GM18870 (cell line): ENCODE measurements around the gene BLOC1S6.
A peak's percentile ranks its signal among the peaks of the same experiment; 100 is the strongest.

Experiments
- ATAC-seq: cut with Tn5 transposase; IDR thresholded peaks from one replicate; pipeline ENCODE4 v1.9.1; 2021; ENCODE audit warnings: moderate library complexity; ENCODE audit not compliant: unreplicated experiment

BLOC1S6 gene, protein sequence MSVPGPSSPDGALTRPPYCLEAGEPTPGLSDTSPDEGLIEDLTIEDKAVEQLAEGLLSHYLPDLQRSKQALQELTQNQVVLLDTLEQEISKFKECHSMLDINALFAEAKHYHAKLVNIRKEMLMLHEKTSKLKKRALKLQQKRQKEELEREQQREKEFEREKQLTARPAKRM

DNA sequence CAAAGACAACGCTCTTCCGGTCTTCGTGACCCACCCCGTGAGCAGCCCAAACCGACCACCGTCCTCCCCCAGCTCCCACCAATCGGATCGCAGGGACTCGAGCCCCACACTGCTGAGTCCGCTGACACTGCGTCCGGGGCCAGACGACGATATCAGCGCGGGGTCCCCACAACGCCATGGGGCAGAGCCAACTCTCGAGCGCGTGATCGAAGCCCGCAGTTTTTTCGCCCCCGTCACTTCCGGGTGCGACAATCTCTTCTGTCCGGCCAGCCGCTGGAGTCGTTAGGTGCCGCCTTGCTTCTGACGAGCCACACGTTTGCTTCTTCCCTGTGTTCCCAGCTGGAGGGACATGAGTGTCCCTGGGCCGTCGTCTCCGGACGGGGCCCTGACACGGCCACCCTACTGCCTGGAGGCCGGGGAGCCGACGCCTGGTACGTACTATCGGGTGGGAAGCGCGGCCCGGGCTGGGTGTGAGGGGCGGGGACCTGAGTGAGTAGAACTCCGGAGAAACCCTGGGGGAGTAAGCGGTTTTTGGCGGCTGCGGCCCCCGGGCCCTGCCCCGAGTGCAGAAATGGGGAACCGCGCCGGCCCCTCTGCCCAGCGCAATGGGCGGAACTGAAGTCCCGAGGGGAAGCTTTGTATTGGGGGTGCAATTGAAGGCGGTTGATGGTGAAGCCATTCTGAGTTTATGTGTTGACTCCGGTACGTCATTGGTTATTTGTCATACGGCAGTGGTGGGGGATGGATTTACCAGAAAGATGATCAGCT is at the start of gene BLOC1S6:
Gene BLOC1S6 (plus strand): TSS at position 285 of the 768 bp plus-strand sequence. CDS start 65 bp downstream, at position 350.
- ATAC-seq: peak; percentile 59

DNA sequence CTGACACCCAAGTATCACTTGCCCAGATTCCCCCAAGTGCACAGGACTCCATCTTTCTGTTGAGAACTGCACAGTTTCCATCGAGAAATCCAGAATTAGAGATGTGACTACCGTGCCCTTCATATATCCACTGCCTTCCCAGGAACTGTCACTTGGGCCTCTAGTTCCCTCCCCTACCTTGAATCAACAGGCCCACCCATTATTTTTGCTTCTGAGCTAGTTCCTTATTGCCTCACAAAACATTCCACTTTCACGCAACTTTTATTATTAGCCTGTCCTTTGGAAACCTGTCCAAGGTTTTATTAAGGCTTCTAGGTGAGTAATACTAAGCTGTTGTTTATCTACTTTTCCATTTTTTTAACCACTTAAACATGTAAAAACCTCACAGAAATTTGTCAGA is 47.5 kb upstream of the BLOC1S6 start:
- no peak for ATAC-seq

DNA sequence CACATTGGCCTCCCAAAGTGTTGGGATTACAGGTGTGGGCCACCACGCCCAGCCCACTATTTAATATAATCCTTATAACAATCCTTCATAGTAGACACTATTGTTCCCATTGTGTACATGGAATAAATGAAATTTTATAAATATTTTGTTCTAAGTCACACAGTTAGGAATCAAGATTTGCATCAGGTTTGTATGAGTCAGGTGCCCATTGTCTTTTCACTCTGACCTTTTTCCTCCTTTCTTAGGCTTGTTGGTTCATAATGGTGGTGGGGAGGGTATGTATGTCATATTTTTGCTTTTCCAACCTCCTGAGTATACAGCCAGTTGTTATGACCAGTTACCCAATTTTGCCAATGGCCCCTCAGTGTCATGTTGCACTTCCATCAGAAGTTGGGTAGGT is 46.6 kb upstream of the BLOC1S6 start:
- no peak for ATAC-seq

DNA sequence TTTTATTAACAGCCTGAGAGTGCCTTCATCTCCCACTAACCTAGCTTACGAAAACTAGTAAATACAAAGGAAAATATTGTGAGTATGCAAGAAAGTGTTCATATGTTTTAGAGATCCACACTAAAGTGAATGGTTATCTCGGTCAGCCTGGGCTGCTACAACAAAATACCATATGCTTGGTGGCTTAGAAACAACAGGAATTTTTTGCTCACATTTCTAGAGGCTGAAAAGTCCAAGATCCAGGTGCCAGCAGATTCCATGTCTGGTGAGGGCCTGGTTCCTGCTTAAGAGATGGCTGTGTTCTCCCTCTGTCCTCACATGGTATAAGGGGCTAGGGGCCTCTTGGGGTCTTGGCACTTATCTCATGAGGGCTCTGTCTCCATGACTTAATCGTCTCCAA is 44.1 kb upstream of the BLOC1S6 start:
- ATAC-seq: no peak

DNA sequence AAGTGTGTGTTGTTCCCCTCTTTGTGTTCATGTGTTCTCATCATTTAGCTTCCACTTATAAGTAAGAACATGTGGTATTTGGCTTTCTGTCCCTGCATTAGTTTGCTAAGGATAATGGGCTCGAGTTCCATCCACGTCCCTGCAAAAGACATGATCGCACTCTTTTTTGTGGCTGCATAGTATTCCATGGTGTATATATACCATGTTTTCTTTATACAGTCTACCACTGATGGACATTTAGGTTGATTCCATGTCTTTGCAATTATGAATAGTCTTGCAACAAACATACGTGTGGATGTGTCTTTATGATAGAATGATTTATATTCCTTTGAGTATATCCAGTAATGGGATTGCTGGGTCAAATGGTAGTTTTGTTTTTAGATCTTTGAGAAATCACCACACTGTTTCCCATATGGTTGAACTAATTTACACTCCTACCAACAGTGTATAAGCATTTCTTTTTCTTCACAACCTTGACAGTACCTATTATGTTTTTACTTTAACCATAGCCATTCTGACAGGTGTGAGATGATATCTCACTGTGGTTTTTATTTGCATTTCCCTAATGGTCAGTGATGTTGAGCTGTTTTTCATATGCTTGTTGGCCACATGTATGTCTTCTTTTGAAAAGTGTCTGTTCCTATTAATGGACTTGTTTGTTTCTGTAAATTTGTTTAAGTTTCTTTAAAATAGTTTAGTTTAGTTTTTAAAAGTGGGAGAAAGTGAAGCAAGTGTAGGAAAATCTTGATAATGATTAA is 42.7 kb upstream of the BLOC1S6 start:
- peak; percentile 47 for ATAC-seq

DNA sequence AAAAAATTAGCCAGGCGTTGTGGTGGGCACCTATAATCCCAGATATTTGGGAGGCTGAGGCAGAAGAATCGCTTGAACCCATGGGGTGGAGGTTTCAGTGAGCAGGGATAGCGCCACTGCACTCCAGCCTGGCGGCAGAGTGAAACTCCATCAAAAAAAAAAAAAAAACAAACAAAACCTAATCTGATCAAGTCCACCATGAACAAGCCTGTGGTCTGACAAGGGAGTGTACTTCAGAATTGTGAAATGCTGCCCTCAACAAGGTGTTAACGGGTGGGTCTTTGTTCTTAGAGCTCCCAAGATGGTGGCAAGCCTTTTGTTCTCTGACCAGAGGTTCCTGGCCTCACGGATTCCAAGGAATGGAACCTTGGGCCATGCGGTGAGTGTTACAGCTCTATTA is 40.4 kb upstream of the BLOC1S6 start:
- ATAC-seq: no peak

DNA sequence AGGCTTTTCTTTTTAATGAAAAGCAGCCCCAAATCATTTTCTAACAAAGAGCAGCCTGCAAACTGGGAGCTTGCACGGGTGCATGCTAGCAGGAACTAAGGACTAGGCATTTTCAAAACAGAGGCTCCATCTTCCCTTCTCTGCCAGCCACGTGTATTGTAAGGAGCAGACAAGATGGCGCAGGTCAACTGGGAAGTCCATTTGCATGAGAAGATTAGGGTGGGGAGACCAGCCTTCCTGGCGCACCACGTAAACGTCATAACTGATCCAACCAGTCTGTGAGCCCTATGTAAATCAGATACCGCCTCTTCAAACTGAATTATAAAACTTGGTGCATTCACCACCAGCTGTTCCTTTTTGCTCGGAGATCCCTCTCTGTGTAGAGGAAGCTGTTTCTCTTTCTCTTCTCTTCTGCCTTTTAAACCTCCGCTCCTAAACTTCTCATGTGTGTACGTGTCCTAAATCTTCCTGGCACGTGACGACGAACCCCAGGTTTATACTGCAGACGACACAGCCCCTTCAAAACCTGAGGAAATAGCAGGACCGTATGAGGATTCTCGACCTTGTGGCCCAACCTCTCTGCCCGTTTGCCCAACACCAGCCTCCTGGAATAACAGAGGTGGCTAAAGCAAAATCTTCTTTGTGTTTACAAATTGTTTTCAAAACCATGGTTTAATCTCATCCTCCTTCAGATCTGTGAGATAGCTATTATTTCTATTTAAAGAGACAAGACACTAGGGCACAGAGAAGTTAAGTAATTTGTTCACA is 38.2 kb upstream of the BLOC1S6 start:
- no peak for ATAC-seq

DNA sequence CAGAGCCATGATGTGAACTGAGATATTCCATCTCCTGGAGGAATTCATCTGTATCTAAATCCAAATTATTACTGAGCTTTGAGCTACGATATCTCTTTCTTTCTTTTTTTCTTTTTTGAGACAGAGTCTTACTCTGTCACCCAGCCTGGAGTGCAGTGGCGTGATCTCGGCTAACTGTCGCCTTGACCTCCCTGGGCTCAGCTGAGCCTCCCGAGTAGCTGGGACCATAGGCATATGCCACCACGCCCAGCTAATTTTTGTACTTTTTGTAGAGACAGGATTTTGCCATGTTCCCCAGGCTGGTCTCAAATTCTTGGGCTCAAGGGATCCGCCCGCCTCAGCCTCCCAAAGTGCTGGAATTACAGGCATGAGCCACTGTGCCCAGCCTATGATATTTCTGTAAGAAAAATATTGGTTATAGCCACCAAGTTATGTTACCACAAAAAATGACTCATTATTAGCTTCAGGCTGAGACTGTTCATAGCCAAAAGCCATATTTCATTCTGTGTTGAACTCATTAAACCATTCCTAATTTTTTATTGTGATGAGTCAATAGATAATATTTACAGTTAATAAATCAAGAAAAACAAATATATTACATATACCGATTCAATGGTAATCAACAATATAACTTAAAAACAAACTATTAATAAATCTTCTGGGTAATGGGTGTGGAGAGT is 37.5 kb upstream of the BLOC1S6 start:
- ATAC-seq: no peak

DNA sequence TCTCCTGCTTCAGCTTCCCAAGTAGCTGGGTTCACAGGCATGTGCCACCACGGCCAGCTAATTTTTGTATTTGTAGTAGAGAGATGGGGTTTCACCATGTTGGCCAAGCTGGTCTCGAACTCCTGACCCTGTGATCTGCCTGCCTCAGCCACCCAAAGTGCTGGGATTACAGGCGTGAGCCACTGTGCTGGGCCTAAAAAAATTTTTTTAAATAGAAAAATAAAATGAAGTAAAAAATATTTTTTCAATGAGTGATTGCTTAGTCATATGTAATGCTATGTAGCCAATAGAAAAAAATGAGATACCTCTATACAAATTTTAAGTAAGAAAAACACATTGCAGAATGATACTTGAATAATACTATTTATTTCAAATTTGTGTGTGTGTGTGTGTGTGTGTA is 36.7 kb upstream of the BLOC1S6 start:
- no peak for ATAC-seq

DNA sequence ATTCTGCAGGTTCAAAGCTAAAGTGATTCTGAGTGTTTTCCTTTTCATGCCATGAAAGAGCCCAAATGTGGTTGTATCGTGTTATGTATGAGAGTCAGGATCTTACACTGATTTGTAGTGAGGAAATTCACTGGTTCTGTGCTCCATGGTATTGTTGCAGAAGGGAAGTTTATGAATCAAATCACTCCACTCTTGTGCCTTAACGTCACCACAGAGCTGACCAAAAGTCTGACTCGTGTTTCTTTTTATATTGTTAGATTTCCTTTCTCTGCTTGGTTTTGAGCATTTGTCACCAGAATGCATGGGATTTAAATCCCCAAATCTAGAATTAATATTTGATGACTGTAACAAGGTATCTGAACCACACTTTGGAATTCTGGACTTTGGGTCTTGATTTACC is 35.5 kb upstream of the BLOC1S6 start:
- no peak for ATAC-seq

DNA sequence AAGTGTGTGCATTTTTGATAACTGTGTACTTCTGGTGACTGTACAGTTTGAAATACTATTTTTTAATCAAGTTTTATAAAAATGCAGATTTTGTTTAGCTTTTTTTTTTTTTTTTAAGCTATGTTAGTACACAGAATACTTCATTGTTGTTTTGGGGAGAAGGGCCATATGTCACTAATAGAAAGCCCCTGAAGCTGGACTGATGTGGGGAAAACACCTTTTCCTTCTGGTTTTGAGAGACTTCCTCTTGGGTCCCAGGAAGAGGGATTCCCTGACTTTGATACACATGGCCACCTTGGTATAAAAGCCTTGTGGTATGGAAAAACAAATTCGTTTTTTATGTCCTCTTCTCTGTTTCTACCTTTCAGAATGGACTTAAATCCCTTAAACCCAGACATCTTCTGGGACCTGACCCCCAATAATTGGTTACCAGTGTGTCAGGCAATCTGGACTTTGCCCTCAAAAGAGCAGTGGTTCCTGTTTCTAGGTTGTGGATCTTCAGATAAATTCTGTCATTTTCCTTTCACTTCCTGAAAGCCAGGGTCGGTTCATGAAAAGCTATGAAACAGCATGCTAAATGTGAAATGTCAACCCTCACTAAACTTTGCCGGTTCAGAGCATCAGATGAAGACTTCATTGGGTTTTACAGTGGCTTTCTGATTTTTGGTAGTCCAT is 31.1 kb upstream of the BLOC1S6 start:
- ATAC-seq: no peak

DNA sequence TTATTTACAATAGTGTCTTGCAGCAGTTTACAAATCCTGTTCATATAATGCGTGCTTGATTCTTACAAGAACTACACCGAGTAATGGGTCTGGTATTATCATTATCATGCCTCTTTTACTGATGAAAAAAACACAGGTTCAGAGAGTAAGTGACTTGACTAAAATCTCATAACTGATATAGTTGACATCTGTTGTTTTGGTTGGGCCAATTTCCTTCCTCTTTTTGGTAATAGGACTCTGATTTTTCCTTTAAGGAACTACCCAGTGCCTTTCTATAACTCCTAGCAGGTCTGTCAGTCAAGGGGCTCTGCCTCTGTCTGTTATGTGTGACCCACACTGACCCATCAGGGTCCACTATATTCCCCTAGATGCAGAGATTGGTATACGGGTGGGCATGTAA is 14.6 kb upstream of the BLOC1S6 start:
- ATAC-seq: no peak

DNA sequence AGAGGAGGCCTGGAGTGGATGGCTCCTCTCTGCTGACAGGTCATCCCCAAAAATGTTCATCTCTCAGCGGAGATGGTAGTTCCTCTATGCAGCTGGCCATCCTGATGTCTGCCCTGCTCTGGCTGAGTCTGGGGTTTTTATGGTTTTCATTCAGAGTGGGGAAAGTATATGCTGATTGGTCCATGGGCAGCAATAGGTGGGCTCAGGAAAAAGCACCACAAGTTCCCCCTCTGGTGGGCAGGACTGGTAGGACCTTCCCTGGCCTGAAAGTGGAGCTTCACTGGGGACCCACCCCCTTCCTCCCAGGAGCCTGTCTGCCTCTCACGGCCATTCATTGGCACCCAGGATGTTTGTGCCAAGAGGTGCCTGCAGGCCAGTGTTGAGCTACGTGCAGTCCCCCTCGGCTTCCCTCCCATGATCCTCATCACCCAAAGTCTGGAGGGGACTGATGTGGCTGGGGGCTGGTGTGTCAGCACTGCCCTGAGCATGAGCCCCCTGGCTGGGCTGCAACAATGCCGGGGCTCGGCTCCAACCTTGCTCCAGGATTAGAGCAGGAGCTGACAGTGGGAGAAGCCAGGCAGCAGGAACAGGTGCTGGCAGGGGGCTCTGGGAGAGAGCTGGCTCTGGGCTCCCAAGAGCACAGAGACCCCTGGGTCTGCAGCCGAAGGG is 13.1 kb upstream of the BLOC1S6 start:
- ATAC-seq: no peak

DNA sequence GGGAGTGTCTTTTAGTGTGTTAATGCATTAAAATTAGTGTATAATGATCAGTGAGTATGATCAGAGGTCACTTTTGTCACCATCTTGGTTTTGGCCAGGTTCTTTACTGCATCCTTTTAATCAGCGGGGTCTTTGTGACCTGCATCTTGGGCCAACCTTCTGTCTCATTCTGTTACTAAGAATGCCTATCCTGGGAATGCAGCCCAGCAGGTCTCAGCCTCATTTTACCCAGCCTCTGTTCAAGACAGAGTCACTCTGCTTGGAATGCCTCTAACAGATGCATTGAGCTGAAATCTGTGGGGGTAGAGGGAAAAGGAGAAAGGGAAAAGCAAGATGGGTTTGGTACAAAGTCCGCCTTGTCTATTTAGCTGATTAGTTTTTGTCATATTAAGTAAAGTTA is 5.3 kb upstream of the BLOC1S6 start:
- ATAC-seq: no peak

DNA sequence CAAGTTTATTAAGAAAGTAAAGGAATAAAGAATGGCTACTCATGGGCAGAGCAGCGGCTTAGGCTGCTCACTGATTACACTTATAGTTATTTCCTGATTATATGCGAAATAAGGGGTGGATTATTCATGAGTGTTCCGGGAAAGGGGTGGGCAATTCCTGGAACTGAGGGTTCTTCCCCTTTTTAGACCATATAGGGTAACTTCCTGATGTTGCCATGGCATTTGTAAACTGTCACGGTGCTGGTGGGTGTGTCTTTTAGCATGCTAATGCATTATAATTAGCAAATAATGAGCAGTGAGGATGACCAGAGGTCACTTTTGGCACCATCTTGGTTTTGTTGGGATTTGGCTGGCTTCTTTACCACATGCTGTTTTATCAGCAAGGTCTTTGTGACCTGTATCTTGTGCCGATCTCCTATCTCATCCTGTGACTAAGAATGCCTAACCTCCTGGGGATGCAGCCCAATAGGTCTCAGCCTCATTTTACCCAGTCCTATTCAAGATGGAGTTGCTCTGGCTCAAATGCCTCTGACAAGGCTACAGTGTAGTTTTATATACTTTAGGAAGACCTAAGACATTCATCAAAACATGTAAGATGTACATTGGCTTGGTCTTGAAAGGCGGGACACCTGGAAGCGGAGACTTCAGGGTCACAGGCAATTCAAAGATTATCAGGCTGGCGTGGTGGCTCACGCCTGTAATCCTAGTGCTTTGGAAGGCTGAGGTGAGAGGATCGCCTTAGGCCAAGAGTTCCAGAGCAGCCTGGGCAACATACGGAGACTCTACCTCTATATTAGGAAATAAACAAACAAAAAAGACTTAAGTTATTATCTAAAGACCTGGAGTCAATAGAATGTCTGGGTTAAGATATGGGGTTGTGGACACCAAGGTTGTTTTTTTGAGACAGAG is 3.2 kb upstream of the BLOC1S6 start:
- no peak for ATAC-seq

DNA sequence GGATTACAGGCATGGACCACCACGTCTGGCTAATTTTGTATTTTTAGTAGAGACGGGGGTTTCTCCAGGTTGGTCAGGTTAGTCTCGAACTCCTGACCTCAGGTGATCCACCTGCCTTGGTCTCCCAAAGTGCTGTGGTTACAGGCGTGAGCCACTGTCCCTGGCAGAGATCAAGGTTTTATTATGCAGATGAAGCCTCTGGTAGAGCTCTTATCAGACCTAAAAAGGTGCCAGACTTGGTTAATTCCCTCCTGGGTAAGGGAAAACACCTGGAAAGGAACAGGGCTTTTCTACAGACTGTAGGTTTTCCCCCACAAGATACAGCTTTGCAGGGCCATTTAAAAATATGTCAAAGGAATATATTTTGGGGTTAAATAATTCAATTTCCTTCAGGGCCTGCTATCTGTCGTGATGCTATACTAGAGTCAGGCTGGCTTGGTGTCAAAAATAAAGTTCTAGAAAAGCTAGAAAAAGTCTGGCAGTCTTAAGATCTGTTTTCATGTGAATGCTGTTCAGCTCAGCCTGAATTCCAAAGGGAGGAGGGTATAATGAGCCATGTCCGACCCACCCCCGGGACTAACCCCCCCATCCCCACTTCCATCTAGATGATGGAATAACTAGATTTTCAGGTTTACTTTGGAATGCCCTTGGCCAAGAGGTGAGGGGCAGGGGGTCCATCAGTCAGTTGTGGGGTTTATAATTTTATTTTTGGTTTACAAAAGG is 1.9 kb upstream of the BLOC1S6 start:
- no peak for ATAC-seq

DNA sequence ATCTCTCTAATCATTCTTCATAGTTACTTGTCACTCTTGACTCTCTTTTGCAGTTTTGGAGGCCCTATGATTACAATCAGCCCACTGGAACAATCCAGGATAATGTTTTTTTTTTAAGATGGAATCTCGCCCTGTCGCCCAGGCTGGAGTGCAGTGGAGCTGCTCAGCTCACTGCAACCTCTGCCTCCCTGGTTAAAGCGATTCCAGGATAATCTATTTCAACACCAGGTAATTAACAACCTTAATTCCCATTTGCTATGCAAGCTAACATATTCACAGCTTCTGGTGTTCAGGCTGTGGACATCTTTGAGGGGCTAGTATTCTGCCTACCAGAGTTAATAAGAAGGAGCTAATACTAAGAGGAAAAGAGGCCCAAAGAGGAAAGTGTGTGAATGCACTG is 1.1 kb upstream of the BLOC1S6 start:
- ATAC-seq: no peak

DNA sequence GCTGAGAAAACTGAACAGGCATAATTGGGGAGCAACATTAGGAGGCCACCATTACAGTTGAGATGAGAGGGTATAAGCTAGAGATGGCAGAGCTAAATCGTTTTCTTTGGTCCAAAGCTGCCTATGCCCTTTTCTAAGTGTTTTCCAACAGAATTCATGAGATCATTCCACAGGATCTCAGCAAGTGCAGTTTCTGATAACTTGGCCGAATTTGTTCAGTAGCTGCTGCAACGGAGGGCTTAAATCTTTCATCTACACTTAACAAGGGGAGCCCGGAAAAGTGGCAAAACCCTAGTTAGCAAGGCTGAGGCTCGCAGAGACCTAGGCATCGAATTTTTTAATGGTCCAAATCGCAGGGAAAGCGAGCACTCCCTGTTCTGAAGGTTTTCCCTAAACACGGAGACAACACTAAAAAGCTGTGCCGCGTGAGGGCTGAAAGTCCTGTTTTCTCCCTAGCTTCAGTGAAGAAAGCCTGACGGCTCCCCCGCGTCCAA is 531 bp upstream of the BLOC1S6 start:
- peak; percentile 5 for ATAC-seq
